ENCODE measurements around the gene NUDT3.

DNA sequence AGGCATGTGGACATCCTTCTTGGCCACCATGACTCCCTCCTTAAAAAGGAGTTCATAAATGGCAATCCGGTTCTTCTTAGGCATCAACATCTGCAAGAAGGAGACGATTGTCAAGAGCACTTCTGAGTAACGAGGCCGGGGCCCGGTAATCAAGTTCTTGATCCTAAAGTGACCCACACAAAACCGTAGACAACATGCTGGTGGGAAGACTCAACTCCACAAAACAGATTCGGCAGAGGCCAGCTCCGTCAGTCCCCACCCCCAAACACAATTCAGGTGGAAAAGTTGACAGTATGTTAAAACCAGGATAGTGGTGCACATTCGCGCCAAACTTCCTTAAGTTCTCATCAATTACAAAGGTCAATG lies 32.6 kb upstream of the NUDT3 start:
- TF ChIP-seq SP1 (IDR thresholded peaks at IDR 0.05; ENCODE audit: low read depth): no peak
- TF ChIP-seq, protein P1, sequence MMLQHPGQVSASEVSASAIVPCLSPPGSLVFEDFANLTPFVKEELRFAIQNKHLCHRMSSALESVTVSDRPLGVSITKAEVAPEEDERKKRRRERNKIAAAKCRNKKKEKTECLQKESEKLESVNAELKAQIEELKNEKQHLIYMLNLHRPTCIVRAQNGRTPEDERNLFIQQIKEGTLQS (IDR thresholded peaks at IDR 0.05): no peak
- TF ChIP-seq POLR2AphosphoS5 (IDR thresholded peaks at IDR 0.05; ENCODE audit: low read depth, low read length): no peak
- TF ChIP-seq, protein P2, sequence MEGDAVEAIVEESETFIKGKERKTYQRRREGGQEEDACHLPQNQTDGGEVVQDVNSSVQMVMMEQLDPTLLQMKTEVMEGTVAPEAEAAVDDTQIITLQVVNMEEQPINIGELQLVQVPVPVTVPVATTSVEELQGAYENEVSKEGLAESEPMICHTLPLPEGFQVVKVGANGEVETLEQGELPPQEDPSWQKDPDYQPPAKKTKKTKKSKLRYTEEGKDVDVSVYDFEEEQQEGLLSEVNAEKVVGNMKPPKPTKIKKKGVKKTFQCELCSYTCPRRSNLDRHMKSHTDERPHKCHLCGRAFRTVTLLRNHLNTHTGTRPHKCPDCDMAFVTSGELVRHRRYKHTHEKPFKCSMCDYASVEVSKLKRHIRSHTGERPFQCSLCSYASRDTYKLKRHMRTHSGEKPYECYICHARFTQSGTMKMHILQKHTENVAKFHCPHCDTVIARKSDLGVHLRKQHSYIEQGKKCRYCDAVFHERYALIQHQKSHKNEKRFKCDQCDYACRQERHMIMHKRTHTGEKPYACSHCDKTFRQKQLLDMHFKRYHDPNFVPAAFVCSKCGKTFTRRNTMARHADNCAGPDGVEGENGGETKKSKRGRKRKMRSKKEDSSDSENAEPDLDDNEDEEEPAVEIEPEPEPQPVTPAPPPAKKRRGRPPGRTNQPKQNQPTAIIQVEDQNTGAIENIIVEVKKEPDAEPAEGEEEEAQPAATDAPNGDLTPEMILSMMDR (IDR thresholded peaks at IDR 0.05 in 2 of 3, conservative IDR thresholded peaks at IDR 0.05 in 1 of 3; ENCODE audit: borderline replicate concordance in 1 of 3, insufficient read depth in 1 of 3, low read depth in 2 of 3, low read length in 2 of 3): no peak
- TF ChIP-seq SIN3A (IDR thresholded peaks at IDR 0.05; ENCODE audit: low read depth): no peak
- no peak for TF ChIP-seq MAX (IDR thresholded peaks at IDR 0.05)
- TF ChIP-seq YY1 (IDR thresholded peaks at IDR 0.05; ENCODE audit: extremely low read depth, insufficient replicate concordance, low read depth, low read length): no peak
- no peak for TF ChIP-seq RAD21 (IDR thresholded peaks at IDR 0.05; ENCODE audit: low read depth)
- no peak for TF ChIP-seq EZH2 (IDR thresholded peaks at IDR 0.05)

All from HCT116 (cell line).